Activated B cell treated with CpG ODN at 0.5 μM for 24 hours (primary cell): ENCODE data around the gene NDUFAF3. TPM values are rescaled to one million over a fixed set of nuclear protein-coding genes. Genes with fewer than 3 reads are reported as not detected.

Source experiments
- ATAC-seq: fragments of 200-7000 bp; cut with Tn5 transposase; one replicate; pipeline ENCODE4 v1.10.0; 2021; ENCODE audit warnings: low read depth, mild to moderate bottlenecking, moderate library complexity
- CTCF ChIA-PET: fragments of 350-600 bp; sonication (Branson Sonifier 250); formaldehyde crosslinking; loops from one replicate; lab custom pipeline; 2021; ENCODE audit warnings: antibody characterized with exemption; lab: Charles Lee
- POLR2A ChIA-PET: fragments of 350-600 bp; sonication (Branson Sonifier 250); formaldehyde crosslinking; loops from one replicate; lab custom pipeline; 2021; ENCODE audit warnings: antibody characterized with exemption; lab: Charles Lee
- DNase-seq: peaks from one replicate; pipeline ENCODE4 v3.0.0; 2022
- H3K27ac Mint-ChIP-seq: one replicate; pipeline ENCODE4 v1.8.0; 2020; ENCODE audit warnings: mixed read lengths
- H3K27me3 Mint-ChIP-seq: one replicate; pipeline ENCODE4 v1.8.0; 2021; ENCODE audit warnings: mixed read lengths
- H3K36me3 Mint-ChIP-seq: one replicate; pipeline ENCODE4 v1.8.0; 2021; ENCODE audit warnings: low read depth, mixed read lengths
- H3K4me1 Mint-ChIP-seq: one replicate; pipeline ENCODE4 v1.8.0; 2021; ENCODE audit warnings: mixed read lengths
- H3K4me3 Mint-ChIP-seq: one replicate; pipeline ENCODE4 v1.8.0; 2020; ENCODE audit warnings: mild to moderate bottlenecking, mixed read lengths
- H3K9me3 Mint-ChIP-seq: one replicate; pipeline ENCODE4 v1.8.0; 2020; ENCODE audit warnings: mixed read lengths
- intact Hi-C: fragments of 100-400 bp; cut with micrococcal nuclease; formaldehyde crosslinking; loops from one replicate; pipeline ENCODE4 v1.15.1; 2024
- total RNA-seq: library from RNA; stranded (reverse); gene quantifications from 2 replicates; pipeline ENCODE4 v1.2.3, GENCODE V29; 2022
- TF ChIP-seq, protein P1 (sequence below): fragments of 200-600 bp; IDR thresholded peaks from one replicate; pipeline ENCODE4 v1.8.0; 2022; ENCODE audit warnings: antibody characterized with exemption, mild to moderate bottlenecking

NDUFAF3 gene
- total RNA-seq, 1 donor from 2014 or later: 86.5 TPM

DNA sequence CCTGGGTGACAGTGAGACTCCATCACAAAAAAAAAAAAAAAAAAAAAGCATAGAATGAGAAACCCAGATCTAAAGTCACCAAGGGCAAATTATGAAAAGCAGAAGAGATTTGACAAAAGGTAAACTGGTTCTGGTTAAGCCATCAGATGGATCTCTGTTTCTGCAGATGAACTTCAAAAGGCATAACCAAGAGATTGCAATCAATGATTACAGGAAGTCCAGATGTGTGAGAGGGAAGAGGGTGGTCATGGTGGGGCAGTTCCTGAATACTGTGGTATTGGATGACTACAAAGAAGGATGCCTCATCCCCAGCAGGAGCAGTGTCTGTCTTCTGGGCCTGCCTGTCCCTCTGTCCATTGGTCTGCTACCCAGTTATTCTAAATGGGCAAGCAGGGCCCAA lies 28.1 kb upstream of the NDUFAF3 start:
- no peaks in the 10 kb centered on the region for H3K9me3 Mint-ChIP-seq
- CTCF ChIA-PET: no interaction called here
- no peaks in the 10 kb centered on the region for H3K27me3 Mint-ChIP-seq
- H3K27ac Mint-ChIP-seq: no peak overlapping the region
- POLR2A ChIA-PET: interaction anchor here (0.7 to 5.1 kb wide), 3 partner anchors 12 to 554 kb away, joined by 3 to 58 read pairs (median 3); partner anchors contain the start of gene WDR6
- no peak for DNase-seq
- TF ChIP-seq, protein P1, sequence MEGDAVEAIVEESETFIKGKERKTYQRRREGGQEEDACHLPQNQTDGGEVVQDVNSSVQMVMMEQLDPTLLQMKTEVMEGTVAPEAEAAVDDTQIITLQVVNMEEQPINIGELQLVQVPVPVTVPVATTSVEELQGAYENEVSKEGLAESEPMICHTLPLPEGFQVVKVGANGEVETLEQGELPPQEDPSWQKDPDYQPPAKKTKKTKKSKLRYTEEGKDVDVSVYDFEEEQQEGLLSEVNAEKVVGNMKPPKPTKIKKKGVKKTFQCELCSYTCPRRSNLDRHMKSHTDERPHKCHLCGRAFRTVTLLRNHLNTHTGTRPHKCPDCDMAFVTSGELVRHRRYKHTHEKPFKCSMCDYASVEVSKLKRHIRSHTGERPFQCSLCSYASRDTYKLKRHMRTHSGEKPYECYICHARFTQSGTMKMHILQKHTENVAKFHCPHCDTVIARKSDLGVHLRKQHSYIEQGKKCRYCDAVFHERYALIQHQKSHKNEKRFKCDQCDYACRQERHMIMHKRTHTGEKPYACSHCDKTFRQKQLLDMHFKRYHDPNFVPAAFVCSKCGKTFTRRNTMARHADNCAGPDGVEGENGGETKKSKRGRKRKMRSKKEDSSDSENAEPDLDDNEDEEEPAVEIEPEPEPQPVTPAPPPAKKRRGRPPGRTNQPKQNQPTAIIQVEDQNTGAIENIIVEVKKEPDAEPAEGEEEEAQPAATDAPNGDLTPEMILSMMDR: no peak
- peaks cover 24% of the 10 kb centered on the region for H3K4me1 Mint-ChIP-seq
- intact Hi-C loops: no loop called here
- H3K36me3 Mint-ChIP-seq: peaks cover 15% of the 10 kb centered on the region
- ATAC-seq: no peak
- no peak overlapping the region for H3K4me3 Mint-ChIP-seq

DNA sequence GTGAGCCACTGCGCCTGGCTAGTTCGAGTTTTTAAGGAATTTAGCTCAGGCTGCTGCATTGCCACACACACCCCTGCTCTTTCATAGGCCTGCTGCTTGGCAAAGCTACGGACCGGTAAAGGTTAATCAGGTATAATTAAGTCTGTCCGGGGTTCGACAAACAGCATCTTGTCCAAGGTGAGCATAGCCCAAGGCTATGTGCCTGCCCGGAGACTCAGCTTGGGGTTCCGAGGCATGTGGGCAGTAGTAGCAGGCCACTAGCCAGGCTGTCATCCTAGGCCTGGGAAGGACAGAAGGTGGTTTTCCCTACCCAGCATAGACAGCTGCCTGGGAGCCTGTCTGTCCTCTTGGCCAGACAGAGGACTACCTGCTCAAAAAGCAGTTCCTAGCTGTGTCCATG lies 25.3 kb upstream of the NDUFAF3 start:
- intact Hi-C loops: no loop called here
- no peak for ATAC-seq
- no peak overlapping the region for H3K4me3 Mint-ChIP-seq
- DNase-seq: no peak
- peaks cover 4% of the 10 kb centered on the region for H3K4me1 Mint-ChIP-seq
- peaks cover 12% of the 10 kb centered on the region for H3K36me3 Mint-ChIP-seq
- H3K9me3 Mint-ChIP-seq: no peaks in the 10 kb centered on the region
- TF ChIP-seq, protein P1: no peak
- ChIA-PET POLR2A (interaction anchor here (0.7 kb wide), 1 partner anchor 33 kb away, joined by 3 read pairs; the partner anchor contains the start of gene IMPDH2), CTCF (interaction anchor here (0.8 to 1.2 kb wide), 2 partner anchors 10 to 15 kb away, joined by 3 read pairs; partner anchors contain the start of gene WDR6)
- H3K27ac Mint-ChIP-seq: no peak overlapping the region
- no peaks in the 10 kb centered on the region for H3K27me3 Mint-ChIP-seq

DNA sequence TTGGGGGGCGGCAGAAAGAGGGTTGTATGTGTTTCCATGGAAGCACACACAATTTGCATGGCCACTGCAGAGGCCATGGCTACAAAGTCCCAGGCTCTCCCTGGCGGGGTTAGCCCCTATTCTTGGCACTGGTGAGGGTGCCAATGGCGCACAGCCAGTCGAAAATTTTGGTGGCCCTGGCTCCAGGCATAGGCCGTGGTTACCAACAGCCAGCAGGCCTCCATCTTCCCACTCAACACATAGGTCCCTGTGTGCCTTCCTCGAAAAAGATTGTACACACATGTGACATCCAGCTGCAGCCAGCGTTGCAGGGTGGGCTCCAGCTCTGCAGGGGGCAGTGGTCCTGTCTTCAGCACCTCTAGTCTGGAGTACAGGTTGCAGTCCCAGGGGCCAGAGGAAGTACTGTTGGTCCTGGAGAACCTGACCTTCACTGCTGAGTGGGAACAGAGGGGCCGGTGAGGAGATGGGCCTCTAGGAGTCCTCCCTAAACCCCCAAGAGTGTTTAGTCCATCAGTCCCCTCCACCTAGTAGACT lies 24.8 kb upstream of the NDUFAF3 start:
- ChIA-PET POLR2A (no interaction called here), CTCF (interaction anchor here (1.0 to 1.2 kb wide), 2 partner anchors 9 to 10 kb away, joined by 3 read pairs; partner anchors contain the start of gene WDR6)
- Mint-ChIP-seq H3K9me3 (no peaks in the 10 kb centered on the region), H3K27me3 (no peaks in the 10 kb centered on the region), H3K4me1 (no peaks in the 10 kb centered on the region), H3K36me3 (peaks cover 12% of the 10 kb centered on the region), H3K27ac (no peak overlapping the region), H3K4me3 (no peak overlapping the region)
- intact Hi-C loops: no loop called here
- ATAC-seq (no peak), DNase-seq (no peak)
- TF ChIP-seq, protein P1: no peak

DNA sequence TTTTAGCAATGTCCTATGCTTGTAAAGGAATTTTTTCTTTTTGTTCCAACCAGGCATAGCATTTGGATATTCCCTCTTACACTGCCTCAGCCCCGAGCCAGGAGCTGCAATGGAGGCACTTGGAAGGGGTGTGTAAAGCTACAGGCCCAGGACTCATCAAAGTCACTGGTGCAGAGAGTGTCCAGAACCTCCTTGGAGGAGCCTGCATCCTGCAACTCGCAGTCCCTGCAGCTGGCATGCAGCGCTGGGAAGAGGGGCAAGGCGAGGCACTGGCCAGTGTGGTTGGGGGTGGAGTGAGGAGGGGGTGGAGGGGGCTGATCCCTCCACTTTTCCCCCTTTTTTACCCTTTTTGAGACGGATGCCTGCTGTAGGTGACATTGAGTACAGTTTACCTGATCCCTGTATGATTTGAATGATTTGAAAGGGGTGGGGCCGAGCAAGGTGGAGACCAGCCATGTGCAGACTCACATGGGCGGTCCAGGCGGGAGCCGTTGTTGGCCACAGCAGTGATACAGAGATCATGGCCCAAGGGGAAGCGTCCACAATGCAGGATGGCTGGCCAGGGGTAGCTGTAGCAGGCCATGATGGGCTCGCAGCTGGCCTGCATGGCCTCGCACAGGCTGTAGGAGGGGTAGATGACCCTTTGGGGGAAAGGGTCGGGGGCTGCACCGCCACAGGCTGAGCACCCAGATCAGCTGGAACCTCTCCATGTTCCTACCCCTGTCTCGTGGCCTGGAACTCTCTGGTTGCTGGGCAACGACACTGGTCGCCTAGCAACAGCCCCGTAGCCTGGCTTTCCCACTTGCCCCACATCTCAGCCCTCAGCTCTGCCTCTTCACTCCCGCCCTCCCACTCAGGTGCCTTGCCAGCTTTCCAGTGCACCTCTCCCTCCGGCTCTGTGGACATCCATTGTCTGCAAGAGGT lies 23.9 kb upstream of the NDUFAF3 start:
- no peak overlapping the region for H3K27ac Mint-ChIP-seq
- POLR2A ChIA-PET: no interaction called here
- H3K27me3 Mint-ChIP-seq: no peaks in the 10 kb centered on the region
- intact Hi-C loops: no loop called here
- no peaks in the 10 kb centered on the region for H3K4me1 Mint-ChIP-seq
- ATAC-seq: no peak
- DNase-seq: no peak
- H3K9me3 Mint-ChIP-seq: no peaks in the 10 kb centered on the region
- TF ChIP-seq, protein P1: no peak
- no peak overlapping the region for H3K4me3 Mint-ChIP-seq
- peaks cover 12% of the 10 kb centered on the region for H3K36me3 Mint-ChIP-seq
- CTCF ChIA-PET: interaction anchor here (1.0 kb wide), 1 partner anchor 10 kb away, joined by 3 read pairs; no protein-coding TSS in a partner anchor
